Vagina (tissue), 2 donors: ENCODE measurements around the gene CYB561A3.

Source experiments
- POLR2A ChIP-seq, 2 donors: fragments of 450-650 bp; IDR thresholded peaks; one replicate each; pipeline ENCODE4 v1.6.1; 2017; ENCODE audit warnings: antibody characterized with exemption in 2 of 2, mild to moderate bottlenecking in 2 of 2, moderate library complexity in 2 of 2
- TF ChIP-seq, protein P1 (sequence below), 3 experiments: fragments of 450-650 bp in 2 of 3; fragments of 200-600 bp in 1 of 3; sonication (generic) in 1 of 3; IDR thresholded peaks; one replicate each; pipeline ENCODE4 v1.5.1; 2017 to 2019; ENCODE audit warnings: antibody characterized with exemption in 3 of 3, mild to moderate bottlenecking in 2 of 3, moderate library complexity in 2 of 3

- TF ChIP-seq, protein P1, sequence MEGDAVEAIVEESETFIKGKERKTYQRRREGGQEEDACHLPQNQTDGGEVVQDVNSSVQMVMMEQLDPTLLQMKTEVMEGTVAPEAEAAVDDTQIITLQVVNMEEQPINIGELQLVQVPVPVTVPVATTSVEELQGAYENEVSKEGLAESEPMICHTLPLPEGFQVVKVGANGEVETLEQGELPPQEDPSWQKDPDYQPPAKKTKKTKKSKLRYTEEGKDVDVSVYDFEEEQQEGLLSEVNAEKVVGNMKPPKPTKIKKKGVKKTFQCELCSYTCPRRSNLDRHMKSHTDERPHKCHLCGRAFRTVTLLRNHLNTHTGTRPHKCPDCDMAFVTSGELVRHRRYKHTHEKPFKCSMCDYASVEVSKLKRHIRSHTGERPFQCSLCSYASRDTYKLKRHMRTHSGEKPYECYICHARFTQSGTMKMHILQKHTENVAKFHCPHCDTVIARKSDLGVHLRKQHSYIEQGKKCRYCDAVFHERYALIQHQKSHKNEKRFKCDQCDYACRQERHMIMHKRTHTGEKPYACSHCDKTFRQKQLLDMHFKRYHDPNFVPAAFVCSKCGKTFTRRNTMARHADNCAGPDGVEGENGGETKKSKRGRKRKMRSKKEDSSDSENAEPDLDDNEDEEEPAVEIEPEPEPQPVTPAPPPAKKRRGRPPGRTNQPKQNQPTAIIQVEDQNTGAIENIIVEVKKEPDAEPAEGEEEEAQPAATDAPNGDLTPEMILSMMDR (IDR thresholded peaks at IDR 0.05) = no peak
- TF ChIP-seq POLR2A (IDR thresholded peaks at IDR 0.05) = no peak
Measured at GRCh38 chr11:61345954-61346843, 15.5 kb downstream of the CYB561A3 start.
